Activated CD8-positive, alpha-beta memory T cell treated with anti-CD3 and anti-CD28 coated beads for 4 hours (primary cell): ENCODE data around the gene ALB.

Source experiments
- DNase-seq, 2 donors: peaks; one replicate each; pipeline ENCODE4 v3.0.0-alpha.2; 2020; ENCODE audit warnings: low read depth in 2 of 2

Gene ALB

GRCh38 chr4:73450398-73451004 lies 46.4 kb downstream of the ALB start:
- no peak for DNase-seq

DNA sequence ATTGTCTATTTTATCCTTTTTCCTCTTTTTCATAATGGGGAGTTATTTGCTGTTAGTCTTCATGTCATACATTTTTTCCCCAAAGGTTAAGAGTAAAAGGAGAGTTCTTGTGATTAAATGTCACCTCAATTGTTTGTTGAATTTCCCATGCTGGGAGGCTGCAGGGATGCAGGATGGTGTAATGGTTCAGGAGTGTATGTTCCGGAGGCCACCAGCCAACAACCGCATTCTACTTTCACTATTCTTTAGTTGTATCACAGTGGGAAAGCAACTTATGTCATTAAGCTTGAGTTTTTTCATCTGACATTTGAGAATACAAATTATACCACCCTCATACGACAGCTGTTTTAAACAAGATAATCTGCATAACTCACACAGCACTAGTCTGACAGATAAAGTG lies 47.3 kb downstream of the ALB start:
- DNase-seq, result no peak

GRCh38 chr4:73451981-73452747 lies 48.1 kb downstream of the ALB start:
- DNase-seq, result no peak

GRCh38 chr4:73452953-73453700 lies 49.0 kb downstream of the ALB start:
- no peak for DNase-seq

DNA sequence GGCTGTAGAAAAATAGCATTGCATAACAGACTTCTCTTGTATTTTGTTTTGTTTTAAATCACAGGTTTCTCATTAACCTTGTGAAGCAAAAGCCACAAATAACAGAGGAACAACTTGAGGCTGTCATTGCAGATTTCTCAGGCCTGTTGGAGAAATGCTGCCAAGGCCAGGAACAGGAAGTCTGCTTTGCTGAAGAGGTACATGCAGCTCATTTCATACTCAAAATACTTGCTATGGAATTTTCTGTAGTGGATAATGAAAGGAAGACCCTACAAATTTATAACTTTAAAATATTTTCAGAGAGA lies 49.6 kb downstream of the ALB start:
- no peak for DNase-seq

GRCh38 chr4:73454920-73455319 lies 50.8 kb downstream of the ALB start:
- DNase-seq, result no peak

GRCh38 chr4:73456177-73457022 lies 52.3 kb downstream of the ALB start:
- no peak for DNase-seq

DNA sequence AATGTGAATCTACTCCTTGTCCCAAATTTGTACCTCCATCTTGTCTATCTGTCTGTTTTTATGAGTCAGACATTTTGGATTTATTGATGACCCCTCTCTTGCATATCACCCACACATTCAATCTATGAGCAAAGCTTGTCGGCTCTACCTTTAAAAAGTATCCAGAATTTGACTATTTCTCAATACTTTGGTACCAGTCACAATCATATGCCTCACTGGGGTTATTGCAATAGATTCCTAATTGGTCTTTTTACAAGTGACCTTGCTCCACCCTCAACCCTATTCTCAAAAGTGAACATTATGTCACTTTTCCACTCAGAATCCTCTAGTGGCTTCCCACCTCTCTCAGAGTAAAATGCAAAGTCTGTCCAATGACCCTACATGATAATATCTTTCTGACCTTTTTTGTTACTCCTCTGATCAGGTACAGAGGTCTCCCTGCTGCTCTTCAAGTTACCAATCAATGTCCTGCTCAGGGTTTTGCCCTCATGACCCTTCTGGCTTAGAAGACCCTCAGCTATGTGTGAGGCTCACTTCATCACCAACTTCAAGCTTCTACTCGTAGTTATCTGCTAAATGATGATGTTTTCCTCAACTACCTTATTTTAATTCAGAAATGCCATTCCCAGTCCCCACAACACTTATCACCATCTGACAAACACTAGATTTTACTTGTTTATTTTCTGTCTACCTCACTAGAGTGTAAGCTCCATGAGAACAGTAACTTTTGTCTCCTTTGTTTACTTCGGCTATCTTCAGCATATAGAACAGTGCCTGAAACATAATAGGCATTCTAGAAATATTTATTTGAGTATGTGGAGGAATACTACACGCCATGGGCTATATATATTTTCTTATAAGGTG lies 54.3 kb downstream of the ALB start:
- no peak for DNase-seq

- DNase-seq, result no peak
Observed at GRCh38 chr4:73459048-73459421, 54.9 kb downstream of the ALB start.

DNA sequence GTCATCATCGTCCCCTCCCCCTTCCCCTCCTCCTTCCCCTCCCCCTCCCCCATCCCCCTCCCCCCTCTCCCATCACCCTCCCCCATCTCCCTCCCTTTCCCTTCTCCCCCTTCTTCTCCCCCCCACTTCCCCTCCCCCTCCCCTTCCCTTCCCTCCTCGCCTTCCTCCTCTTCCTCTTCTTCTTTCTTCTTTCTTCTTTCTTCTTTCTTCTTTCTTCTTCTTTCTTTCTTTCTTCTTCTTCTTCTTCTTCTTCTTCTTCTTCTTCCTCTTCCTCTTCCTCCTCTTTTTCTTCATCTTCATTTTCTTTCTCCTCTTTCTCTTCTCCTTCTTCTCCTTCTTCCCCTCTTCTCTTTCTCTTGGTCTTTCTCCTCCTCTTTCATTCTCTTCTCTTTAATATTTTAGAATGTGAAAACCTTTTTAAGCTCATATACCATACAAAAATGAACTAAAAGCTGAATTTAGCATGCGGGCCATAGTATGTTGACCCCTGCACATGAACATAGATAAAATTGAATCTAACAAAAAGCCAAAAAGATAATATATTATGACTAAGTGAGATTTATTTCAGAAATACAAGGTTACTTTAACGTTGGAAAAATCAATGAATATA lies 56.9 kb downstream of the ALB start:
- DNase-seq, result no peak

DNA sequence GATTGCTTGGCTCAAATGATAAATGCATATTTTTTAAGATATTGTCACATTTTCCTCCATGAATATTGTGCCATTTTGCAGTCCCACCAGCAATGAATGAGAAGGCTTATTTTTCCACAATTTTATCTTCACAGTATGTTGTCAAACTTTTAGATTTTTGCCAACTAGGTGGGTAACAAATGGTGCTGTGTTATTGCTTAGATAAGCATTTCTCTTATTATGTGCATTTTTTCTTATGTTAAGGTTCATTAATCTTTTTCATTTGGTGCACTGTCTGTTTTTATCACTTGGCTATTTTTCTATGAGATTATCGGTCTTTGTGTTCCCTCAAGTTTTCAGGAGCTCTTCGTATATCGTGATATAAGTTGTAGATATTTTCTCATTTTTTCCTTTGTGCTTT lies 64.1 kb downstream of the ALB start:
- no peak for DNase-seq

GRCh38 chr4:73470728-73471127 lies 66.6 kb downstream of the ALB start:
- no peak for DNase-seq
